PC-3 (cell line): ENCODE measurements around the gene CAMK1D. TPM values are rescaled to one million over a fixed set of nuclear protein-coding genes. Genes with fewer than 3 reads are reported as not detected.

Experiments
- ATAC-seq: fragments of 200-7000 bp; cut with Tn5 transposase; 2 replicates; pipeline ENCODE4 v1.9.1; 2020; ENCODE audit warnings: mild to moderate bottlenecking, moderate library complexity
- BruUV-seq: library from RNA; stranded (reverse); fragments of 400-500 nt; replicated peaks from 2 replicates; lab custom pipeline; 2021; lab: Mats Ljungman, UMichigan
- CTCF ChIA-PET: fragments of 300-600 bp; sonication (Branson Sonifier 250); formaldehyde crosslinking; loops from one replicate; lab custom pipeline; 2022; ENCODE audit warnings: antibody characterized with exemption; lab: Charles Lee
- POLR2A ChIA-PET: fragments of 300-600 bp; sonication (Branson Sonifier 250); formaldehyde crosslinking; loops from one replicate; lab custom pipeline; 2022; ENCODE audit warnings: antibody characterized with exemption; ENCODE audit not compliant: unreplicated experiment; lab: Charles Lee
- DNase-seq: peaks from one replicate; pipeline ENCODE4 v3.0.0-alpha.2; 2015
- H2AFZ ChIP-seq: fragments of 300-600 bp; sonication (generic); 2 replicates; pipeline ENCODE4 v1.6.0; 2016; ENCODE audit warnings: antibody characterized with exemption, low read length
- H3F3A ChIP-seq: fragments of 300-600 bp; sonication (generic); one replicate; pipeline ENCODE4 v1.6.0; 2017; ENCODE audit warnings: antibody characterized with exemption, low read length, control low read depth, mild to moderate bottlenecking; ENCODE audit not compliant: unreplicated experiment
- H3K27ac ChIP-seq: fragments of 300-600 bp; sonication (generic); 2 replicates; pipeline ENCODE4 v1.5.1; 2016; ENCODE audit warnings: mild to moderate bottlenecking, low read length
- H3K27me3 ChIP-seq: fragments of 300-600 bp; sonication (generic); 2 replicates; pipeline ENCODE4 v1.6.1; 2016; ENCODE audit warnings: low read length, mixed read lengths
- H3K36me3 ChIP-seq: fragments of 300-600 bp; sonication (generic); 2 replicates; pipeline ENCODE4 v1.6.1; 2016; ENCODE audit warnings: low read depth, mixed run types, low read length, mixed read lengths
- H3K4me1 ChIP-seq: fragments of 300-600 bp; sonication (generic); 2 replicates; pipeline ENCODE4 v1.5.1; 2016; ENCODE audit warnings: low read length; ENCODE audit not compliant: insufficient read depth
- H3K4me2 ChIP-seq: fragments of 300-600 bp; sonication (generic); 2 replicates; pipeline ENCODE4 v1.6.0; 2016; ENCODE audit warnings: low read length
- H3K4me3 ChIP-seq: fragments of 300-600 bp; sonication (generic); 2 replicates; pipeline ENCODE4 v1.5.1; 2016; ENCODE audit warnings: mild to moderate bottlenecking, low read length, mixed read lengths
- H3K79me2 ChIP-seq: fragments of 300-600 bp; sonication (generic); 2 replicates; pipeline ENCODE4 v1.6.1; 2017; ENCODE audit warnings: low read length, mixed read lengths
- H3K9ac ChIP-seq: fragments of 300-600 bp; sonication (generic); 2 replicates; pipeline ENCODE4 v1.6.0; 2016; ENCODE audit warnings: mild to moderate bottlenecking, low read length
- H3K9me2 ChIP-seq: fragments of 300-600 bp; sonication (generic); replicated peaks from 2 replicates; pipeline ENCODE4 v1.6.1; 2016; ENCODE audit warnings: mixed run types, low read length, mixed read lengths
- H3K9me3 ChIP-seq: fragments of 300-600 bp; sonication (generic); 2 replicates; pipeline ENCODE4 v1.6.1; 2016; ENCODE audit warnings: low read length, mixed read lengths
- H4K20me1 ChIP-seq: fragments of 300-600 bp; sonication (generic); 2 replicates; pipeline ENCODE4 v1.6.1; 2016; ENCODE audit warnings: low read length, mixed read lengths
- CTCF ChIP-seq: fragments of 300-600 bp; sonication (generic); conservative IDR thresholded peaks from 2 replicates; pipeline ENCODE4 v1.5.1; 2017; ENCODE audit warnings: antibody characterized with exemption, low read depth, mild to moderate bottlenecking, low read length
- EZH2 ChIP-seq: fragments of 300-600 bp; sonication (generic); IDR thresholded peaks from one replicate; pipeline ENCODE4 v1.6.1; 2017; ENCODE audit warnings: antibody characterized with exemption, mild to moderate bottlenecking, low read length; ENCODE audit not compliant: unreplicated experiment
- EZH2phosphoT487 ChIP-seq: fragments of 300-600 bp; sonication (generic); IDR thresholded peaks from 2 replicates; pipeline ENCODE4 v1.6.1; 2018; ENCODE audit warnings: mild to moderate bottlenecking, antibody characterized with exemption, low read length, borderline replicate concordance
- intact Hi-C: fragments of 100-400 bp; cut with micrococcal nuclease; formaldehyde crosslinking; loops from 2 replicates; pipeline ENCODE4 v1.9.0; 2023
- total RNA-seq: library from RNA; depleted of rRNA; stranded (reverse); fragments of >200 nt; gene quantifications from 2 replicates; pipeline ENCODE4 v1.2.3, GENCODE V29; 2014

Gene CAMK1D
- total RNA-seq, 1 experiment from 2014 or later: 1.3 TPM

GRCh38 chr10:12649012-12649584 is 299.8 kb downstream of the CAMK1D start:
- Histone ChIP-seq H3K4me2 (no peak overlapping the region), H3K9me3 (no peaks in the 10 kb centered on the region), H3K4me3 (no peak overlapping the region), H3K9me2 (no peaks in the 10 kb centered on the region), H4K20me1 (no peaks in the 10 kb centered on the region), H3K4me1 (no peaks in the 10 kb centered on the region), H3K27ac (no peak overlapping the region), H2AFZ (no peak overlapping the region), H3K9ac (no peak overlapping the region), H3K27me3 (no peaks in the 10 kb centered on the region), H3K79me2 (no peaks in the 10 kb centered on the region), H3F3A (no peaks in the 10 kb centered on the region), H3K36me3 (no peaks in the 10 kb centered on the region)
- intact Hi-C loops: no loop called here
- DNase-seq (no peak), ATAC-seq (no peak)
- no TSS peak for BruUV-seq
- ChIA-PET CTCF (interaction anchor here (0.6 kb wide), 1 partner anchor 395 kb away, joined by 3 read pairs; no protein-coding TSS in a partner anchor), POLR2A (interaction anchor here (0.6 kb wide), 1 partner anchor 384 kb away, joined by 3 read pairs; no protein-coding TSS in a partner anchor)
- TF ChIP-seq CTCF (no peak), EZH2 (no peak), EZH2phosphoT487 (no peak)

GRCh38 chr10:12650122-12650521 is 300.8 kb downstream of the CAMK1D start:
- BruUV-seq: no TSS peak
- Histone ChIP-seq H3K27ac (no peak overlapping the region), H3K27me3 (no peaks in the 10 kb centered on the region), H3F3A (no peaks in the 10 kb centered on the region), H3K4me1 (no peaks in the 10 kb centered on the region), H3K79me2 (no peaks in the 10 kb centered on the region), H2AFZ (no peak overlapping the region), H3K9ac (no peak overlapping the region), H3K9me3 (no peaks in the 10 kb centered on the region), H3K9me2 (no peaks in the 10 kb centered on the region), H4K20me1 (no peaks in the 10 kb centered on the region), H3K4me2 (no peak overlapping the region), H3K4me3 (no peak overlapping the region), H3K36me3 (no peaks in the 10 kb centered on the region)
- POLR2A ChIA-PET: no interaction called here
- DNase-seq (no peak), ATAC-seq (no peak)
- intact Hi-C loops: loop anchor here (10.0 kb wide), 1 partner anchor 185 kb away; no protein-coding TSS in a partner anchor
- CTCF ChIA-PET: no interaction called here
- TF ChIP-seq EZH2phosphoT487: no peak

GRCh38 chr10:12650538-12651298 is 301.4 kb downstream of the CAMK1D start:
- Histone ChIP-seq H3K9ac (no peak overlapping the region), H3K9me3 (no peaks in the 10 kb centered on the region), H3F3A (no peaks in the 10 kb centered on the region), H4K20me1 (no peaks in the 10 kb centered on the region), H2AFZ (no peak overlapping the region), H3K4me3 (no peak overlapping the region), H3K27ac (no peak overlapping the region), H3K4me2 (no peak overlapping the region), H3K79me2 (no peaks in the 10 kb centered on the region), H3K9me2 (no peaks in the 10 kb centered on the region), H3K4me1 (no peaks in the 10 kb centered on the region), H3K36me3 (no peaks in the 10 kb centered on the region), H3K27me3 (no peaks in the 10 kb centered on the region)
- no peak for TF ChIP-seq EZH2
- TF ChIP-seq CTCF: no peak
- no peak for TF ChIP-seq EZH2phosphoT487
- POLR2A ChIA-PET: no interaction called here
- ATAC-seq (no peak), DNase-seq (no peak)
- CTCF ChIA-PET: no interaction called here
- BruUV-seq: no TSS peak
- intact Hi-C loops: loop anchor here (10.0 kb wide), 1 partner anchor 186 kb away; no protein-coding TSS in a partner anchor
